Adipocyte (in vitro differentiated cells): Measurements from ENCODE around the gene AAMP.

Source experiments
- DNase-seq: peaks from one replicate; pipeline ENCODE4 v3.0.0-alpha.2; 2015; ENCODE audit warnings: low read depth
- H3K27me3 ChIP-seq: replicated peaks from 2 replicates; pipeline ENCODE4 v1.7.0; 2013; ENCODE audit warnings: mild to moderate bottlenecking, low read length, moderate library complexity; ENCODE audit not compliant: control insufficient read depth, insufficient read depth
- H3K36me3 ChIP-seq: 2 replicates; pipeline ENCODE4 v1.7.0; 2013; ENCODE audit warnings: low read length, mild to moderate bottlenecking, moderate library complexity; ENCODE audit not compliant: control insufficient read depth, insufficient read depth, severe bottlenecking
- H3K4me1 ChIP-seq: 2 replicates; pipeline ENCODE4 v1.7.0; 2013; ENCODE audit warnings: mild to moderate bottlenecking, low read length, moderate library complexity; ENCODE audit not compliant: control insufficient read depth, insufficient read depth
- H3K4me3 ChIP-seq: 2 replicates; pipeline ENCODE4 v1.7.0; 2013; ENCODE audit warnings: mild to moderate bottlenecking, low read length, moderate library complexity
- H3K9ac ChIP-seq: 2 replicates; pipeline ENCODE4 v1.7.0; 2013; ENCODE audit warnings: mild to moderate bottlenecking, low read length, moderate library complexity
- H3K9me3 ChIP-seq: 2 replicates; pipeline ENCODE4 v1.7.0; 2013; ENCODE audit warnings: mild to moderate bottlenecking, low read length, moderate library complexity; ENCODE audit not compliant: control insufficient read depth

The AAMP gene

GRCh38 chr2:218229851-218230250 is 40.1 kb downstream of the AAMP start:
- Histone ChIP-seq H3K9ac (peak overlapping the region; percentile 41), H3K9me3 (no peaks in the 10 kb centered on the region), H3K36me3 (peaks cover 92% of the 10 kb centered on the region), H3K27me3 (no peaks in the 10 kb centered on the region), H3K4me1 (peaks cover 29% of the 10 kb centered on the region), H3K4me3 (no peak overlapping the region)
- DNase-seq, result peak; percentile 38

GRCh38 chr2:218229239-218229638 is 40.7 kb downstream of the AAMP start:
- Histone ChIP-seq H3K9ac (peak overlapping the region; percentile 41), H3K4me3 (no peak overlapping the region), H3K4me1 (peaks cover 29% of the 10 kb centered on the region), H3K36me3 (peaks cover 92% of the 10 kb centered on the region), H3K27me3 (no peaks in the 10 kb centered on the region), H3K9me3 (no peaks in the 10 kb centered on the region)
- peak; percentile 73 for DNase-seq

GRCh38 chr2:218228366-218229090 is 41.4 kb downstream of the AAMP start:
- H3K4me1 ChIP-seq, result peaks cover 36% of the 10 kb centered on the region
- no peak overlapping the region for H3K4me3 ChIP-seq
- H3K36me3 ChIP-seq, result peaks cover 89% of the 10 kb centered on the region
- DNase-seq, result peak; percentile 11
- no peaks in the 10 kb centered on the region for H3K27me3 ChIP-seq
- peak overlapping the region; percentile 41 for H3K9ac ChIP-seq
- no peaks in the 10 kb centered on the region for H3K9me3 ChIP-seq

GRCh38 chr2:218226903-218227302 is 43.0 kb downstream of the AAMP start:
- DNase-seq, result no peak
- Histone ChIP-seq H3K9me3 (no peaks in the 10 kb centered on the region), H3K9ac (no peak overlapping the region), H3K36me3 (peaks cover 78% of the 10 kb centered on the region), H3K27me3 (no peaks in the 10 kb centered on the region), H3K4me1 (peaks cover 42% of the 10 kb centered on the region), H3K4me3 (no peak overlapping the region)

- H3K4me3 ChIP-seq, result no peak overlapping the region
- DNase-seq, result no peak
- H3K36me3 ChIP-seq, result peaks cover 64% of the 10 kb centered on the region
- no peaks in the 10 kb centered on the region for H3K9me3 ChIP-seq
- H3K9ac ChIP-seq, result no peak overlapping the region
- peaks cover 50% of the 10 kb centered on the region for H3K4me1 ChIP-seq
- H3K27me3 ChIP-seq, result no peaks in the 10 kb centered on the region
Measured at GRCh38 chr2:218224186-218224585, 45.8 kb downstream of the AAMP start.

- H3K4me3 ChIP-seq, result no peak overlapping the region
- peaks cover 53% of the 10 kb centered on the region for H3K36me3 ChIP-seq
- no peak overlapping the region for H3K9ac ChIP-seq
- no peaks in the 10 kb centered on the region for H3K9me3 ChIP-seq
- H3K27me3 ChIP-seq, result no peaks in the 10 kb centered on the region
- peaks cover 52% of the 10 kb centered on the region for H3K4me1 ChIP-seq
- DNase-seq, result no peak
Measured at GRCh38 chr2:218223046-218223445, 46.9 kb downstream of the AAMP start.

GRCh38 chr2:218221000-218221399 is 48.9 kb downstream of the AAMP start:
- no peaks in the 10 kb centered on the region for H3K27me3 ChIP-seq
- peak overlapping the region; percentile 98 for H3K9ac ChIP-seq
- H3K9me3 ChIP-seq, result no peaks in the 10 kb centered on the region
- peaks cover 58% of the 10 kb centered on the region for H3K4me1 ChIP-seq
- no peak for DNase-seq
- no peak overlapping the region for H3K4me3 ChIP-seq
- H3K36me3 ChIP-seq, result peaks cover 36% of the 10 kb centered on the region

GRCh38 chr2:218219934-218220333 is 50.0 kb downstream of the AAMP start:
- H3K4me3 ChIP-seq, result peak overlapping the region; percentile 98
- peaks cover 59% of the 10 kb centered on the region for H3K4me1 ChIP-seq
- H3K27me3 ChIP-seq, result no peaks in the 10 kb centered on the region
- no peak for DNase-seq
- no peaks in the 10 kb centered on the region for H3K9me3 ChIP-seq
- peaks cover 26% of the 10 kb centered on the region for H3K36me3 ChIP-seq
- H3K9ac ChIP-seq, result peak overlapping the region; percentile 98

GRCh38 chr2:218218268-218219185 is 51.4 kb downstream of the AAMP start:
- peaks cover 49% of the 10 kb centered on the region for H3K4me1 ChIP-seq
- H3K9me3 ChIP-seq, result no peaks in the 10 kb centered on the region
- peak overlapping the region; percentile 98 for H3K9ac ChIP-seq
- H3K4me3 ChIP-seq, result peak overlapping the region; percentile 98
- peaks cover 15% of the 10 kb centered on the region for H3K36me3 ChIP-seq
- DNase-seq, result peak; percentile 30
- H3K27me3 ChIP-seq, result no peaks in the 10 kb centered on the region

- H3K27me3 ChIP-seq, result no peaks in the 10 kb centered on the region
- H3K4me1 ChIP-seq, result peaks cover 47% of the 10 kb centered on the region
- peak; percentile 85 for DNase-seq
- peaks cover 13% of the 10 kb centered on the region for H3K36me3 ChIP-seq
- H3K9ac ChIP-seq, result peak overlapping the region; percentile 98
- H3K4me3 ChIP-seq, result peak overlapping the region; percentile 98
- no peaks in the 10 kb centered on the region for H3K9me3 ChIP-seq
Measured at GRCh38 chr2:218217360-218218267, 52.3 kb downstream of the AAMP start.
